ENCODE measurements around the gene DLST. TPM values are rescaled to one million over a fixed set of nuclear protein-coding genes. Genes with fewer than 3 reads are reported as not detected.
A peak's percentile ranks its signal among the peaks of the same experiment; 100 is the strongest.

DLST gene
- total RNA-seq, 1 experiment from 2014 or later: 55.7 TPM

DNA sequence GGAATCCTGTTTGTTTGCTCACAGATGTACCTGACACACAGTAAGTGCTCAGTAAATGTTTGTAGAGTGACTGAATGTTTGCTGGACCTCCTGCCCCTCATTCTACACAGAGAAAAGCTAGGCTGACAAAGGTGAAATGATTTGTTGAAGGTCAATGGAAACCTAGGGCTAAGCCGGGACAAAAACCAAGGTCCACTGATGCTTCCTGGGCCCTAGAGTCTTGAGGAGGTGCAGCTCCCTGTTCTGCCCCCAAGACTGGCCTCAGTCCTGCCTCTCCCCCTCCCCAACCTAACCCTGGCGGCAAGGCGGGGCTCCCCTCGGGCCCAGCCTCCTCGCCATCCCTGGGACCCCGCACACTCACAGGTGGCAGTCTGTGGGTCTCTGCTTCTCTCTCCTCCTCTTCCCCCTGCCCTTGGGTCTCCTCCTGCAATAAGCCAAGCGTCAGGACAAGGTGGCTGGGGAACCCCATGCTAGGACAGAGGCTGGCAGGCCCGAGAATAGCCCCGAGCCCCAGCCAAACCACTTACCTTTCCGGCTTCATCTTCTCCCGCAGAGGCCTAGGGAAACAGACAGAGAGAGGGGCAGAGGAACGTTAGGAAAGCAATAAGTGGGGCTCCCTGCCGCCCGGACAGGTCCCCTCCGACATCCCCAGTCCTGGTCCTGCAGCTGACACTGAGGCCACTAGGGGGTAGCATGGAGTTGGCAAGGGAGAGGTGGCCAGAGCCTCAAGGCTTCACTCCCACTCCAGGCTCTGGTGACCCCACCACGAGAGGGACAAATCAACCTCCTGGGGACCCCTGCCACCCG is 64.3 kb downstream of the DLST start:
- in situ Hi-C loops (cut with HindIII; ENCODE audit: low pct_unique_long_range_greater_than_20kb, low sequenced_read_pairs): no loop called here
- DNase-seq (ENCODE audit: low read depth): peak; percentile 41

DNA sequence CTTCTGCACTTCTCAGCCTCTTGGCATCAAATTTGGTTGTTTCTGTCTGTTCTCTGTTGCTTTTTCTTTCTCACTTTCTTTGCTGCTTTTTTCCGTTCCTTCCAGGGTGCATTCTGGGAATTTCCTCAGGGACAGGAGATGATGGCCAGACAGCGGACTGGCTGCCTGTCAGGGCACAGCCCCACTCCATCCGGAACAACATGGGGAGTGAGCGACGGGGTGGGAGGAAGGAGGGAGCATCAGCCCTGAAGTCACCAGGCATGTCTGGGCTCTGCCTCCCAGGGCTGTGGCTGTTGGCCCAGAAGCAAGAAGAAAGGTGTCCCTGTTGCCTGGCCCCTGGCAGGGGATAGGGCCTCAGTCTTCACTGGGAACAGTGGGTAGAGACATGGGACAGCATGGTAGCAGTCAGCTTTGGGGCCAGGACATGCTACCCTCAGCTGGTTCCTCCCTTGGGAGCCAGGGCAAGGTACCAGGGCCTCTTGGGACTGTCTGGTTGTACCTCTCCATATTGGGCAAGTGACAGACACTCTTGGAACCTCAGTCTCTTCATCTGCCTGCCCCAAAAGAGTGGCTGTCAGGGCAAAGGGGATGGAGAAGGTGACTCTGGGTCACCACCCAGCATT is 65.1 kb downstream of the DLST start:
- DNase-seq (ENCODE audit: low read depth): no peak
- in situ Hi-C loops (cut with HindIII; ENCODE audit: low pct_unique_long_range_greater_than_20kb, low sequenced_read_pairs): no loop called here

DNA sequence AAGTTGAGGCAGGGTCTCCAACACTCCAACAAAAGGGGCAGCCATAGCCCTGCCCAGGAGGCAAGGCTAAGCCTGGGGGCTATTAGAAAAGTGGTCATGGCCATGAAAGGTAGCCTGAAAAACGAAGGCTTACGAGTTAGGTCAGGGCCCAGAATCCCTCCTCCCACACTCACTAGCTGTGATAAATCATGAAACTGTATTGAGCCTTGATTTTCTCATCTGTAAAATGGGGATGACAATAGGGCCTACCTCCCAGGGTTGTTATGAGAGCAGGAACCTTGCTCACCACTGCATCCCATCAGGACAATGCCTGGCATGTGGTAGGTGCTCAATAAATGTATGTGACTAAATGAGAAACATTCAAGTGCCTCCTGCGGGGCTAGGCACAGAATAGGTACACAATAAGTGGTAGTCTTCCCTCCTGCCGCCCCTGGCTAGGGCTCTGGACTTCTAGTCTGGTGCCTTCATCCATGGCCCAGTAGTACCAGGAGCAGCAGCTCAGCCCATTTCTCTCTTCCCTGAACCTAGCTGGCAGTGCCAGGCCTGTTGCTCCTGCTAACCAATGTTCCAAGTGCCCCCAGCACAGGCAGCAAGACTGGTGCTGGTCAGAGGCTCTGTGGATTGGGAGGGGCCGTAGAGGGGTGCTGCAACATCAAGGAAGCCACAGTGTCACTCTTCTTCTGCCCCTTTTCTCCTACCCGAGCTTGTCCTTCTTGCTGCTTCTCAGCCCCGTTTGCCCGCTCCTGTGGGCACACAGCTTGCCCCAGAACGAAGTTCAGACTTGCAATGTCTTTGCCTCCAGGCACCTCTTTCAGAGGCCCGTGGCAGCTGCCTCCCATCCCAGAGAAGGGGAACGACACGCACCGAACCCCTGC is 65.9 kb downstream of the DLST start:
- no peak for DNase-seq (ENCODE audit: low read depth)
- in situ Hi-C loops (cut with HindIII; ENCODE audit: low pct_unique_long_range_greater_than_20kb, low sequenced_read_pairs): no loop called here

DNA sequence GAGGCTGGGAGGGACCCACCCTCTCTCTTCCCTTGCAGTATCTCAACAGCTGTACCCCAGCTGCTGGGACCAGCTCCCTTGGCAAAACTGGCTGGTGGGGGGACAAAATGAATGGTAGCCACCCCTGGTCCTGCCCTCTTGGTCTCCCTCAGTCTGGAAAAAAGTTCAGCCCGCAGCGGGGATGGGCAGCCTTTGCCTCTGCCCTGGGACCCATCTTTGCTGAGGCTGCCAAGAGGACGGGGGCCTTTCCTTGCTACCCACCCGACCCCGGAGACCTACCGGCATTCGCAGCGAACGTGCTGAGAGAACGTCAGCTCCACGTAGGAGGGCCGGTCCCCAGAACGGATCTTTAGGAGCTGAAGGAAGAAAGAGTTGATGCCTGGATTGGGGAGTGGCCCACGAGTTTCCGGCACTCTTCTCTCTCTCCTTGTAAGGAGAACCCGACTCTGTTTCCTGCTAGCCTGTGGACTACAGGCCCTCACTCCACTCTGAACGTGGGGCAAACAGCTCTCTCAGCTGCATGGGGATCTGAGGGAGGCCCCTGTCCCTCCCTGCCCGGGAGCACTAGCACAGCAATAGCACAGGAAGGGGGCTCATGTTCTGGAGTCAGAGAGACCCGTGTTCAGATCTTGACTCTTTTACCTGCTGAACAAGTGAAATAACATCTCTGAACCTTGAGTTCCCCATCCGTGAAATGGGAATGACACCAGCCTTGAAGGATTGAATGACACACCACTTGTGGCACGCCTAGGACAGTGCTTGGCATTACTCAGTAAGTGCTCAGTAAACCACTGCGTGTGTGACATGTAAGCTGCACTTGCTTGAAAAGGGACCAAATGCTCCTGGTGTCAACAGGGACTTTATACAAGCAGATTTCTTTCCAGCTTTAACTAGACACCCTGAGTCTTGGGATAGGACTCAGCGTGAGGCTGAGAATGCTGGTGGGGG is 66.8 kb downstream of the DLST start:
- no peak for DNase-seq (ENCODE audit: low read depth)
- in situ Hi-C loops (cut with HindIII; ENCODE audit: low pct_unique_long_range_greater_than_20kb, low sequenced_read_pairs): no loop called here

DNA sequence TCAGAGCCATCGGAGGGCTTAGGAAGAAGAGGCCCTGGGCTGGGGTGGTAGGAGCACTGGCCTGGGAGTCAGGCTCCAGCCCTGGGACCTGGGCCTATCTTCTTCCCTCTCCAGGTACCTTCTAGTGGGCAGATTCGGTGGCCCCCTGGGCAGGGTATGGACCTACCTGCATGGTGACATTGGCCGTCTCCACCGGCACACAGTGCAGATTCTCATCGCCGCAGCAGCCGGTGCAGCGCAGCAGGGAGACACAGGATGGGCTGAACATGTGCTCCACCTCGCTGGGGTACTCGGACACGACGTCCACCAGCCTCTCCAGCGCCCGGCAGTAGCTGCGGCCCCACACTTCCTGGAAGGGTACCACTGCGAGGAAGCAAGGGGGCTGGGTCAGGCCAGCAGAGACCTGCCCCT is 67.5 kb downstream of the DLST start:
- in situ Hi-C loops (cut with HindIII; ENCODE audit: low pct_unique_long_range_greater_than_20kb, low sequenced_read_pairs): no loop called here
- DNase-seq (ENCODE audit: low read depth): no peak

GRCh38 chr14:74949859-74950573 is 68.3 kb downstream of the DLST start:
- in situ Hi-C loops (cut with HindIII; ENCODE audit: low pct_unique_long_range_greater_than_20kb, low sequenced_read_pairs): no loop called here
- no peak for DNase-seq (ENCODE audit: low read depth)

DNA sequence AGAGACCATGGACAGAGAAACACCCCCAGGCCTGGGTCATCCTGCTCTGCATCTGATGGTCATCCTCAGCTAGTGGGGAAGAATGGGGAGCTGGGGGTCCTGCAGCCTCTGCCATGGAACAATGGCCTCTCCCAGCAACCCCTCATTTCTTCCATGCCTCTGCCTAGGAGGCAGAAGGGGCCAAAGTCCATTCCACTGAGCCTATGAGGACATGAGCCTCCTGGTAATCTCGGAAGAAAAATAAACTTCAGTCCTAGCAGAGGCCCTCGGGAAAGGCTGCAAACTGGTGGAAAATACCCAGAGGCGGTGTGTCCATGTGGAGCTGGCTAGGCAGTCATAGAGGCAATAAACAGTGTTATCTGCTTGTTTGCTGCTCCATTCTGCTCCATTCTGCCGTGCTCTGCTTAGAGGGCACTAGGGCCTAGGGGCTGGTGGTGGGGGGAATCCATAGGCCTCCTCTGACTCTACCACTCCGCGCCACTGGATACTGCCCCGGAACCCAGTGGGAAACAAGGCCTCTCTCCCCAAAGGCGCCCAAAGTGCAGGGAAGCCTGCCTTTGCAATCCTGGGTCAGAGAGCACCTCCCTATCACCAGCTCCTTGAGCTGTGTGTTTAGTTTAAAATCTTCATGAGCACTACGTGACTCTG is 69.2 kb downstream of the DLST start:
- in situ Hi-C loops (cut with HindIII; ENCODE audit: low pct_unique_long_range_greater_than_20kb, low sequenced_read_pairs): no loop called here
- peak; percentile 29 for DNase-seq (ENCODE audit: low read depth)

- no peak for DNase-seq (ENCODE audit: low read depth)
- in situ Hi-C loops (cut with HindIII; ENCODE audit: low pct_unique_long_range_greater_than_20kb, low sequenced_read_pairs): no loop called here
Measured at GRCh38 chr14:74951443-74952179, 69.9 kb downstream of the DLST start.

DNA sequence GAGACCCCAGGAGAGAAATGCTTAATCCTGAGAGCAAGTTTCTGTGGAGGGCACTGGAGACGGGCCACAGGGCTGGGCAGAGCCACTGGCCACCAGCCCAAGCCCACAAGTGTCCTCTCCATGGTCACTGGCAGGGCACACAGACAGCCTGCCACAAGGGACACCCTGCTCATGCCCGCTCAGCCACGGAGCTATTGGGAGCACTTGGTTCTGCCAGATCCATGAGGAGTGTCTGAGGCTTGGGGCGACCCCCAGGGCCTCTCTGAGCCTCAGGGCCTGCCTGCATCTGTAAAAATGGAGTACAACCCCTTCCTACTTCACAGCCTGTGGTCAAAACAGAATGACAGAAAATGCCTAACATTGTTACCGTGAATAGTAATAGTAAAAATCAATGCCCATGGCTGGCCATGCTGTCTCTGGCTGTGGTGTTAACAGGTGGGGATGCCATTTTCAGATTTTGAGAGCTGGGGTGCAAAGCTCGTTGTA is 70.5 kb downstream of the DLST start:
- in situ Hi-C loops (cut with HindIII; ENCODE audit: low pct_unique_long_range_greater_than_20kb, low sequenced_read_pairs): no loop called here
- DNase-seq (ENCODE audit: low read depth): no peak

DNA sequence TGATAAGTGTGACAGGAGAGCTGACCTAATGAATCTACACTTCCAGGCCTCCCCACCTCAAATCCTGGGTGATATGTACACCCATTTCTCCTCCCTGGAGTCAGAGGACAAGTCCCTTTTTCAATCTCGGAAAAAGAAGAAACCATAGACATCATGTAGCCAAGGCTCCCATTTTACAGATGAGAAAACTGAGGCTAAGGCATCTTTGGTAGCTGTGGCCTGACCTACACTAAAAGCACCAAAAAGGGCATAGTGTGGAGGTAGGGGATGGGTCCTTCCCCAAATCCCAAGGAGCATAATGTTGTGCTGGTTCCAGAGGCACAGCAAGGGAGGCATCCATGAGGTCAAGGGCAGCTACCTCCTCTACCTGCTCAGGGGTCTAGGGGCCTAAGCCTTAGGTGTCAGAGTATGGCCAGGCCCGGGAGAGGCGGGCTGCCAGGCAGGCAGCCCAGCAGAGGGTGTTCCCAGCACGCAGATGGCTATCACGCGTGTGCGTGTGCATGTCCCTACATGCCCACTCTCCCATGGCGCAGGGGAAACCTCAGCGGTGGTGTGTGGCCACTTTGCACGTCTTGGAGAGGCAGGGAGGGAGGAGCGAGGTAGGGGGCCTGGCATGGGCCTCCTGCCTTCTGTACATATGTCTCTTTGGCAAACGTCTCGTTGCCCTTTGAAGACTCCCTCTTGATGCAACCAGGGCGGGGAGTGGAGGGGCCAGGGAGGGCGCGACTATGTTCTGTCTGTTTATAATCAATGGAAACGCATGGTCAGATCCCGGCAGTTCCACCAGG is 71.2 kb downstream of the DLST start:
- in situ Hi-C loops (cut with HindIII; ENCODE audit: low pct_unique_long_range_greater_than_20kb, low sequenced_read_pairs): no loop called here
- DNase-seq (ENCODE audit: low read depth): no peak

Other genes starting within 250 kb of the DLST start
- 8.7 and 15.2 TPM in 2 replicates for gene AREL1, start 168.8 kb upstream of the DLST start, total RNA-seq (2014; rRNA removed; shearing (Covaris generic); ENCODE audit: low replicate concordance)
- gene FCF1, start 168.8 kb upstream of the DLST start, total RNA-seq (2014; rRNA removed; shearing (Covaris generic); ENCODE audit: low replicate concordance): 27.1 and 70.1 TPM in 2 replicates
- 1.0 and 1.3 TPM in 2 replicates for gene YLPM1, start 118.6 kb upstream of the DLST start, total RNA-seq (2014; rRNA removed; shearing (Covaris generic); ENCODE audit: low replicate concordance)
- gene PROX2, start 5.8 kb upstream of the DLST start, total RNA-seq (2014; rRNA removed; shearing (Covaris generic); ENCODE audit: low replicate concordance): not detected in 2 replicates
- 2.9 and 4.5 TPM in 2 replicates for gene RPS6KL1, start 41.3 kb downstream of the DLST start, total RNA-seq (2014; rRNA removed; shearing (Covaris generic); ENCODE audit: low replicate concordance)
- gene PGF, start 73.7 kb downstream of the DLST start, total RNA-seq (2014; rRNA removed; shearing (Covaris generic); ENCODE audit: low replicate concordance): 0.71 and 4.5 TPM in 2 replicates
- gene EIF2B2, start 121.0 kb downstream of the DLST start, total RNA-seq (2014; rRNA removed; shearing (Covaris generic); ENCODE audit: low replicate concordance): 96.4 and 109 TPM in 2 replicates
- 17.1 and 22.5 TPM in 2 replicates for gene MLH3, start 169.6 kb downstream of the DLST start, total RNA-seq (2014; rRNA removed; shearing (Covaris generic); ENCODE audit: low replicate concordance)
- gene ACYP1, start 182.1 kb downstream of the DLST start, total RNA-seq (2014; rRNA removed; shearing (Covaris generic); ENCODE audit: low replicate concordance): 10.0 and 39.5 TPM in 2 replicates
- gene ZC2HC1C, start 187.7 kb downstream of the DLST start, total RNA-seq (2014; rRNA removed; shearing (Covaris generic); ENCODE audit: low replicate concordance): 6.5 and 15.6 TPM in 2 replicates
- 34.4 and 44.0 TPM in 2 replicates for gene NEK9, start 245.1 kb downstream of the DLST start, total RNA-seq (2014; rRNA removed; shearing (Covaris generic); ENCODE audit: low replicate concordance)

Measured in Caki2 (cell line).